GM10248 (cell line): ENCODE results near the gene ATP11A.

ENCODE experiments used
- CTCF ChIA-PET: fragments of 300-600 bp; sonication (Branson Sonifier 250); formaldehyde crosslinking; extraction: SDS; loops from one replicate; lab custom pipeline; 2021; ENCODE audit warnings: antibody characterized with exemption; lab: Yijun Ruan, JAX
- POLR2A ChIA-PET: fragments of 350-650 bp; sonication (Branson Sonifier 250); formaldehyde crosslinking; extraction: SDS; loops from one replicate; lab custom pipeline; 2020; ENCODE audit warnings: antibody characterized with exemption; lab: Yijun Ruan, JAX
- DNase-seq: peaks from one replicate; pipeline ENCODE4 v3.0.0; 2012; ENCODE audit errors: extremely low spot score
- CTCF ChIP-seq: IDR thresholded peaks from 2 replicates; pipeline ENCODE4 v1.5.1; 2012; ENCODE audit warnings: mild to moderate bottlenecking, low read depth; ENCODE audit errors: extremely low read depth, missing control alignments, control extremely low read depth

Gene ATP11A

GRCh38 chr13:112753833-112754232, 64.0 kb downstream of the ATP11A start:
- TF ChIP-seq CTCF = no peak
- no peak for DNase-seq
- ChIA-PET POLR2A (no interaction called here), CTCF (interaction anchor here (1.3 kb wide), 1 partner anchor 9 kb away, joined by 5 read pairs; no protein-coding TSS in a partner anchor)

GRCh38 chr13:112754281-112755025, 64.6 kb downstream of the ATP11A start:
- DNase-seq = no peak
- ChIA-PET POLR2A (no interaction called here), CTCF (no interaction called here)
- TF ChIP-seq CTCF = no peak

- DNase-seq = no peak
- TF ChIP-seq CTCF = no peak
- ChIA-PET POLR2A (no interaction called here), CTCF (no interaction called here)
Observed at GRCh38 chr13:112755331-112755730, 65.5 kb downstream of the ATP11A start.

GRCh38 chr13:112756081-112756480, 66.2 kb downstream of the ATP11A start:
- POLR2A ChIA-PET = no interaction called here
- no peak for TF ChIP-seq CTCF
- CTCF ChIA-PET = no interaction called here
- no peak for DNase-seq

- ChIA-PET POLR2A (no interaction called here), CTCF (interaction anchor here (0.8 to 1.2 kb wide), 3 partner anchors 12 to 116 kb away, joined by 3 read pairs; no protein-coding TSS in a partner anchor)
- DNase-seq = no peak
- TF ChIP-seq CTCF = no peak
Observed at GRCh38 chr13:112756511-112756966, 66.7 kb downstream of the ATP11A start.

GRCh38 chr13:112756967-112757758, 67.3 kb downstream of the ATP11A start:
- no peak for DNase-seq
- ChIA-PET POLR2A (no interaction called here), CTCF (interaction anchor here (0.8 to 1.4 kb wide), 4 partner anchors 10 to 116 kb away, joined by 3 to 4 read pairs (median 3); no protein-coding TSS in a partner anchor)
- no peak for TF ChIP-seq CTCF
